ENCODE results near the gene IL1RAP. TPM values are rescaled to one million over a fixed set of nuclear protein-coding genes. Genes with fewer than 3 reads are reported as not detected.

Gene IL1RAP
- total RNA-seq, 1 experiment from 2014 or later, result 62.0 TPM

DNA sequence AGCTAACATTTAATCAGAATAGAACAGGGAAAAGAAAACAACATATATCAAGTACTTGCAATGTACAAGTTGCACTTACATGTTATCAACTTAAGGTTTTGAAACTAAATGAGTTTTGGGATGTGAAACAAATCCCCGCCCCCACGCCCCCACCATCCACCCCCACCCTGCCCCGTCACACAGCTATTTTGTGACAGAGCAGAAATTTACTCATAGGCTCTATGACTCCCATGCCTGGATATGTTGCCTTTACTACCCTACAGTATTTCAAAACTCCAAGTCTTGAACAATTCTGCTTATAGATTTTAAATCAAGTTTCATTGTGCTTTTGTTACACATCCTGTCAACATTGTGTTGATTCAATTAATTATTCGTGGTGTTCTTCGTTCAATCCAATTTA lies 18.1 kb upstream of the IL1RAP start:
- TF ChIP-seq, protein P1, sequence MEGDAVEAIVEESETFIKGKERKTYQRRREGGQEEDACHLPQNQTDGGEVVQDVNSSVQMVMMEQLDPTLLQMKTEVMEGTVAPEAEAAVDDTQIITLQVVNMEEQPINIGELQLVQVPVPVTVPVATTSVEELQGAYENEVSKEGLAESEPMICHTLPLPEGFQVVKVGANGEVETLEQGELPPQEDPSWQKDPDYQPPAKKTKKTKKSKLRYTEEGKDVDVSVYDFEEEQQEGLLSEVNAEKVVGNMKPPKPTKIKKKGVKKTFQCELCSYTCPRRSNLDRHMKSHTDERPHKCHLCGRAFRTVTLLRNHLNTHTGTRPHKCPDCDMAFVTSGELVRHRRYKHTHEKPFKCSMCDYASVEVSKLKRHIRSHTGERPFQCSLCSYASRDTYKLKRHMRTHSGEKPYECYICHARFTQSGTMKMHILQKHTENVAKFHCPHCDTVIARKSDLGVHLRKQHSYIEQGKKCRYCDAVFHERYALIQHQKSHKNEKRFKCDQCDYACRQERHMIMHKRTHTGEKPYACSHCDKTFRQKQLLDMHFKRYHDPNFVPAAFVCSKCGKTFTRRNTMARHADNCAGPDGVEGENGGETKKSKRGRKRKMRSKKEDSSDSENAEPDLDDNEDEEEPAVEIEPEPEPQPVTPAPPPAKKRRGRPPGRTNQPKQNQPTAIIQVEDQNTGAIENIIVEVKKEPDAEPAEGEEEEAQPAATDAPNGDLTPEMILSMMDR (IDR thresholded peaks at IDR 0.05; ENCODE audit: unreplicated experiment), result no peak
- POLR2A ChIA-PET, result interaction anchor here (3.3 kb wide), 1 partner anchor 18 kb away, joined by 15 read pairs; the partner anchor contains the start of gene IL1RAP
- H3K4me1 Mint-ChIP-seq (ENCODE audit: insufficient read depth, unreplicated experiment), result peaks cover 7% of the 10 kb centered on the region
- CTCF ChIA-PET, result interaction anchor here (0.5 to 1.2 kb wide), 2 partner anchors 8 to 10 kb away, joined by 3 to 4 read pairs; no protein-coding TSS in a partner anchor
- no TSS peak for BruUV-seq (replicated peaks)
- no peaks in the 10 kb centered on the region for H3K36me3 Mint-ChIP-seq (ENCODE audit: insufficient read depth, unreplicated experiment)
- H3K27me3 Mint-ChIP-seq (ENCODE audit: insufficient read depth, unreplicated experiment), result no peaks in the 10 kb centered on the region
- H3K4me3 Mint-ChIP-seq (ENCODE audit: unreplicated experiment), result no peak overlapping the region
- H3K9me3 Mint-ChIP-seq (ENCODE audit: unreplicated experiment), result no peaks in the 10 kb centered on the region
- DNase-seq (ENCODE audit: unreplicated experiment), result no peak
- intact Hi-C loops (cut with micrococcal nuclease), result no loop called here
- H3K27ac Mint-ChIP-seq (ENCODE audit: low read depth, unreplicated experiment), result no peak overlapping the region

DNA sequence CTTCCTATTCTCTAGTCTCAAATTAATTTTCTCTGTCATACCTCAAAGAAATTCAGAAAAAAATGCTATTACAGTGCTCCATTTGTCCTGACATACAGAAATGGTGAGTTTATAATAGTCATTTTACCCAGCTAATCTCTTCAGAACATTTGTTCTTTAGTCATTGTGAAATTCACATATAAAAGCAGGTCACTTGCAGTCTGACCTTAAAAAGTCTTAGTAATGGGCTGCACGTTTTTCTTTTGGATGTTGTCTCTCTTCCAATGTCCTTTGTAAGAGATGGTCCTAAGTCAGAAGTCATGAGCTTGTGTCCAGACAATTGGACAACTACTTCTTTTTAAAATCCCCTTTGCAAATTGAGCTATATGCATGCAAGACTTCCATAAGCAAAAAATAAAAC lies 17.0 kb upstream of the IL1RAP start:
- intact Hi-C loops (cut with micrococcal nuclease), result no loop called here

DNA sequence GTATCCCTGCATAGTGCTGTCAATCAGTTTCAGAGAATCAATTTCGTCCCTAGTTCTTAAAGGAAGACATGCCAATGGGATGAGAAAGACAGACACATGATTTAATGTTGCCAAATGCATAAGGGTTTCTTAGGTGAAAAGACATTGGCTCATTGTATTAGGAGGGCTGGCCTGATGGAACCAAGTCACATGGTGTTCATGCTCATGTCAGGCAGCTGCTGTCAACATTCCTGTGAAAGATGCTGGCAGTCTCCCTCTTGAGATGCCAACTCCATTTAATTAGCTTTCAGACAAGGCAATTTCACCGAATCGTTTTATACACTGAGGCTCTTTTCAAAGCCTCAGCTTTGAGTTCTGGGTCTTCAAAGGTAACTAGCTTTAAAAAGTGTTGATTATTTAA lies 16.1 kb upstream of the IL1RAP start:
- no peak overlapping the region for H3K27ac Mint-ChIP-seq (ENCODE audit: low read depth, unreplicated experiment)
- no peaks in the 10 kb centered on the region for H3K27me3 Mint-ChIP-seq (ENCODE audit: insufficient read depth, unreplicated experiment)
- BruUV-seq (replicated peaks), result no TSS peak

More for the DNA sequence above, 17.0 kb upstream of the IL1RAP start:
- Mint-ChIP-seq H3K27ac (ENCODE audit: low read depth, unreplicated experiment) (no peak overlapping the region), H3K36me3 (ENCODE audit: insufficient read depth, unreplicated experiment) (no peaks in the 10 kb centered on the region), H3K9me3 (ENCODE audit: unreplicated experiment) (no peaks in the 10 kb centered on the region), H3K4me1 (ENCODE audit: insufficient read depth, unreplicated experiment) (no peaks in the 10 kb centered on the region), H3K4me3 (ENCODE audit: unreplicated experiment) (no peak overlapping the region), H3K27me3 (ENCODE audit: insufficient read depth, unreplicated experiment) (no peaks in the 10 kb centered on the region)
- ChIA-PET POLR2A (interaction anchor here (3.3 kb wide), 1 partner anchor 17 kb away, joined by 15 read pairs; the partner anchor contains the start of gene IL1RAP), CTCF (interaction anchor here (0.6 to 1.1 kb wide), 3 partner anchors 12 to 581 kb away, joined by 4 read pairs; no protein-coding TSS in a partner anchor)
- BruUV-seq (replicated peaks), result no TSS peak
- TF ChIP-seq, protein P1 (IDR thresholded peaks at IDR 0.05; ENCODE audit: unreplicated experiment), result no peak
- no peak for DNase-seq (ENCODE audit: unreplicated experiment)

DNA sequence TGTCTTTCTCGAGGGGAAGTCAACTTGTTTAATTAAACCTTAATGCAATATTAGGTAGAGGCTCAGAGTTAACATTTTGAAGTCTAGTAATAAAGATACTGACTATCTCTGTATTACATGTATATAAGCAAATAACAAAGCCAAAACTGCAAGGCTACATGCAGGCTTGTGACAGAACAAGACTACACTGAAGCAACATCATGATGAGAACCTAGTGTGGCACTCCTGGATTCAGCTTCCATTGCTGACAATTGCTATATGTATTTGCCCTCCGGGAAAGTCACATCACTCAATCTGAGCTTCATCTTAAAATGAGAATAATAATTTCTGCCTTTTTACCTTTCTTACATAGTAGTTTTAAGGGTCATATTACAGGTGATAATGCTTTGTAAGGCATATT lies 15.6 kb upstream of the IL1RAP start:
- H3K27ac Mint-ChIP-seq (ENCODE audit: low read depth, unreplicated experiment), result no peak overlapping the region
- no peak for DNase-seq (ENCODE audit: unreplicated experiment)
- H3K9me3 Mint-ChIP-seq (ENCODE audit: unreplicated experiment), result no peaks in the 10 kb centered on the region
- no peaks in the 10 kb centered on the region for H3K4me1 Mint-ChIP-seq (ENCODE audit: insufficient read depth, unreplicated experiment)
- no TSS peak for BruUV-seq (replicated peaks)
- ChIA-PET CTCF (interaction anchor here (0.8 kb wide), 1 partner anchor 10 kb away, joined by 3 read pairs; no protein-coding TSS in a partner anchor), POLR2A (interaction anchor here (0.6 to 2.4 kb wide), 3 partner anchors 14 to 220 kb away, joined by 3 to 10 read pairs (median 4); partner anchors contain the start of gene IL1RAP)
- TF ChIP-seq, protein P1 (IDR thresholded peaks at IDR 0.05; ENCODE audit: unreplicated experiment), result no peak
- H3K4me3 Mint-ChIP-seq (ENCODE audit: unreplicated experiment), result no peak overlapping the region
- H3K36me3 Mint-ChIP-seq (ENCODE audit: insufficient read depth, unreplicated experiment), result no peaks in the 10 kb centered on the region
- intact Hi-C loops (cut with micrococcal nuclease), result no loop called here
- no peaks in the 10 kb centered on the region for H3K27me3 Mint-ChIP-seq (ENCODE audit: insufficient read depth, unreplicated experiment)

More for the DNA sequence above, 16.1 kb upstream of the IL1RAP start:
- intact Hi-C loops (cut with micrococcal nuclease), result no loop called here
- H3K4me1 Mint-ChIP-seq (ENCODE audit: insufficient read depth, unreplicated experiment), result no peaks in the 10 kb centered on the region
- H3K9me3 Mint-ChIP-seq (ENCODE audit: unreplicated experiment), result no peaks in the 10 kb centered on the region
- no peak overlapping the region for H3K4me3 Mint-ChIP-seq (ENCODE audit: unreplicated experiment)
- TF ChIP-seq, protein P1 (IDR thresholded peaks at IDR 0.05; ENCODE audit: unreplicated experiment), result no peak
- CTCF ChIA-PET, result interaction anchor here (1.1 kb wide), 1 partner anchor 11 kb away, joined by 4 read pairs; no protein-coding TSS in a partner anchor
- POLR2A ChIA-PET, result interaction anchor here (0.8 to 3.3 kb wide), 3 partner anchors 14 to 16 kb away, joined by 4 to 15 read pairs (median 10); partner anchors contain the start of gene IL1RAP
- no peaks in the 10 kb centered on the region for H3K36me3 Mint-ChIP-seq (ENCODE audit: insufficient read depth, unreplicated experiment)
- DNase-seq (ENCODE audit: unreplicated experiment), result no peak
